HT-29 (cell line): ENCODE results near the gene TRAF3IP3. TPM values are rescaled to one million over a fixed set of nuclear protein-coding genes. Genes with fewer than 3 reads are reported as not detected.
"Not testable (repeated sequence)": the region's sequence is repeated elsewhere in the genome, so short reads cannot be mapped to it uniquely, and the experiment has no call there.

Source experiments
- DNase-seq: peaks from one replicate; pipeline ENCODE4 v3.0.0-alpha.2; 2015; ENCODE audit warnings: low spot score
- total RNA-seq: library from RNA; depleted of rRNA; stranded (reverse); fragments of >200 nt; shearing (Covaris generic); gene quantifications from 2 replicates; pipeline ENCODE4 v1.2.3, GENCODE V29; 2014

The TRAF3IP3 gene
- total RNA-seq, 1 experiment from 2014 or later = not detected

GRCh38 chr1:209767096-209767495 lies 11.2 kb downstream of the TRAF3IP3 start:
- no peak for DNase-seq

- no peak for DNase-seq
Measured at GRCh38 chr1:209767706-209768105, 11.9 kb downstream of the TRAF3IP3 start.

- no peak for DNase-seq
Measured at GRCh38 chr1:209768354-209768774, 12.5 kb downstream of the TRAF3IP3 start.

- DNase-seq = no peak
Measured at GRCh38 chr1:209769171-209769904, 13.5 kb downstream of the TRAF3IP3 start.

- no peak for DNase-seq
Measured at GRCh38 chr1:209769971-209770370, 14.1 kb downstream of the TRAF3IP3 start.

- no peak for DNase-seq
Measured at GRCh38 chr1:209770636-209771415, 15.0 kb downstream of the TRAF3IP3 start.

GRCh38 chr1:209772126-209772525 lies 16.3 kb downstream of the TRAF3IP3 start:
- DNase-seq = no peak

GRCh38 chr1:209774592-209774991 lies 18.7 kb downstream of the TRAF3IP3 start:
- no peak for DNase-seq

GRCh38 chr1:209775678-209776077 lies 19.8 kb downstream of the TRAF3IP3 start:
- DNase-seq = no peak

- no peak for DNase-seq
Measured at GRCh38 chr1:209777587-209777986, 21.7 kb downstream of the TRAF3IP3 start.

- DNase-seq = no peak
Measured at GRCh38 chr1:209778102-209778501, 22.2 kb downstream of the TRAF3IP3 start.

GRCh38 chr1:209780268-209780667 lies 24.4 kb downstream of the TRAF3IP3 start:
- DNase-seq = no peak

- DNase-seq = no peak
Measured at GRCh38 chr1:209783386-209783785, 27.5 kb downstream of the TRAF3IP3 start.

GRCh38 chr1:209784265-209785169 lies 28.7 kb downstream of the TRAF3IP3 start, which contains the start of gene C1orf74:
Gene C1orf74, minus strand, starts transcription at chr1:209784559. Its CDS starts 925 bp downstream, at chr1:209783634.
- peak; percentile 99 for DNase-seq

GRCh38 chr1:209785592-209785991 lies 29.7 kb downstream of the TRAF3IP3 start:
- DNase-seq = no peak

GRCh38 chr1:209786146-209786545 lies 30.3 kb downstream of the TRAF3IP3 start:
- no peak for DNase-seq

- DNase-seq = no peak
Measured at GRCh38 chr1:209787551-209787950, 31.7 kb downstream of the TRAF3IP3 start.

GRCh38 chr1:209789245-209789644 lies 33.4 kb downstream of the TRAF3IP3 start:
- DNase-seq = no peak

GRCh38 chr1:209790286-209791193 lies 34.7 kb downstream of the TRAF3IP3 start:
- DNase-seq = no peak

GRCh38 chr1:209791920-209792319 lies 36.1 kb downstream of the TRAF3IP3 start:
- DNase-seq = no peak

- DNase-seq = not testable (repeated sequence)
Measured at GRCh38 chr1:209793711-209794110, 37.9 kb downstream of the TRAF3IP3 start.
